GM18861 (cell line): ENCODE results near the gene TULP3.

Experiments
- ATAC-seq: cut with Tn5 transposase; IDR thresholded peaks from one replicate; pipeline ENCODE4 v1.9.1; 2021; ENCODE audit not compliant: unreplicated experiment

Gene TULP3

GRCh38 chr12:2963760-2964292 lies 73.1 kb downstream of the TULP3 start:
- no peak for ATAC-seq

- ATAC-seq = no peak
Observed at GRCh38 chr12:2967651-2968050, 77.0 kb downstream of the TULP3 start.

DNA sequence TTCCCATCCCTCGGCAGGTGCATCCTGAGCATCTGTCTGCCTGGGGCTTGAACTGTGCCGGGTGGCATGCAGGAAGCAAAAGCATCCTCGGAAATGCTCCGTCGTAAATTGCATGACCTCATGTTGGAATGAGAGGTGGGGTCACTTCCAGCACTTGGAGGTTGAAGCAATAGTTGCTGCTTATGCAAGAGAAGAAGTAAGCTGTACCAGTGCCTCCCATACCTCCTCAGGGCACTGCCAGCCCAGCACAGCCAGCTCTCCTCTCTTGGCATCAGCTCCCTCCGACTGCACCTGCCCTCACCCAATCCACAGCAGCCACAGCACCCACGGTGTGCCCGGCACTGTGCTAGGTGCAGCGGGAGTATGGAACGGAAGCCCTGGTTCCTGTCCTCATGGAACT lies 80.1 kb downstream of the TULP3 start:
- no peak for ATAC-seq

DNA sequence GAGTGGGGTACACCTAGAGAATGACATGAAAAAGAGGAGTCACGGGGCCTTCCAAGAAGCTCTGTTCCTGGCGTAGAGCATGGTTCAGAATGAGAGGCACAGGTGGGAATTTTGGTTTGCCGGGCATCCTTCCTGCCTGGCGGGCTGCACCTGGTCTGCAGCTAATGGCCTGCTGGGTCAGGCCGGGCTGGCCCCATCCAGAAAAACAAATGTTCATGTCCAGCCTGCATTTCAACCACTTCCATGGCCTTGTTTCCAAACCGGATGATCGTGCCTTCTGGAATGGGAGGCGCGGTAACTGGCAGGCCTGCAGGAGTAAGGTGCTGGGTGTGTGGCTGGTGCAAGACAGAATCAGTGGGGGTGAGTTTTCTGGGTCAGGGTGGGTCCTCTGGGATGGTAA lies 82.9 kb downstream of the TULP3 start:
- ATAC-seq = no peak

GRCh38 chr12:2974560-2974971 lies 83.9 kb downstream of the TULP3 start:
- ATAC-seq = no peak

GRCh38 chr12:2976581-2976996 lies 85.9 kb downstream of the TULP3 start:
- ATAC-seq = no peak

- no peak for ATAC-seq
Observed at GRCh38 chr12:2977776-2978175, 87.1 kb downstream of the TULP3 start.

- ATAC-seq = no peak
Observed at GRCh38 chr12:2979806-2980205, 89.1 kb downstream of the TULP3 start.

DNA sequence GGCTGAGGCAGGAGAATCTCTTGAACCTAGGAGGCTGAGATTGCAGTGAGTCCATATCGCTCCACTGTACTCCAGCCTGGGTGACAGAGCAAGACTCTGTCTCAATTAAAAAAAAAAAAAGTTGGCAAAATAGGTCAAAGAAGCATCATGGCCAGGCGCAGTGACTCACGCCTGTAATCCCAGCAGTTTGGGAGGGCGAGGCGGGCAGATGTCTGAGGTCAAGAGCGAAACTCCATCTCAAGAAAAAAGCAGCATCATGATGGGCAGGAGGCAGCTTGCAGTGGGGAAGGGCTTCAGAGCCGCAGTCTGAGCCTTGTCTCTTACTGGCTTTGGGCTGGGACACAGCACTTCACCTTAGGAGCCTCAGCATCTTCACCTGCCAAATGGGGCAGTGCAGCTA lies 89.9 kb downstream of the TULP3 start:
- ATAC-seq = no peak

DNA sequence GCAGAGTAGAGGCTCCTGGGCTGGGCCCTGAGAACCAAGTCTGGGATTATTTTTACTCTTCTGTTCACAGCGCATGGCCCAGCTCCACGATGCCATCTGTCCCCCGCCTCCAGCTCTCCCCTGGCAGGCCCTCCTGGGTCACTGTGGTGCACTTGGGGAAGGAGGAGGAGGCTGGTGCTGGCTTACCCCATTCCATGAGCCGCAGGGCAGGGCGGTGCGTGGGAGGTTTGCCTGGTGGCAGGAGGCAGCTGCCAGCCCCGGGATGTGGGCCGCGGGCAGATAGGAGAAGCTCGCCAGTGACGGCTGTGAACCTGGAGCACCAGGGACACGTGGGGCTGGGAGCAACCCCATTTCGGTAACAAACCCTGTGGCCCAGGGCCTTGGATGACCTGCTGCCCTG lies 91.7 kb downstream of the TULP3 start:
- no peak for ATAC-seq

DNA sequence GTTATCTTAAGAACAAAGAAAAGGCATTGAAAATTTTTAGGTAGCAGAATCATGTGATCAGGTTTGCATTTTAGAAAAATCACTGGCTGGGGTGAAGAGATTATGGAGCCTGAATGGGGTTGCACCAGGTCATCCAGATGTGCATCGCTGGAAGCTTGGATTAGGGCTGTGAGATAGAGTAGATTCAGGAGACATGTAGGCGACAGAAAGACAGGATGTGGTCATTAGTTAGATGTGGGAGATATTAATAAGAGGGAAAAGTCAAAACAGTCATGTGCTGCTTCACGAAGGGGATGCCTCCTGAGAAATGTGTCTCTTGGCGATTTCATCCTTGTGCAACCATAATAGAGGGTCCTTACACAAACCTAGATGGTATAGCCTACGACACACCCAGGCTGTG lies 93.6 kb downstream of the TULP3 start:
- no peak for ATAC-seq

- ATAC-seq = no peak
Observed at GRCh38 chr12:2984698-2985097, 94.0 kb downstream of the TULP3 start.

- no peak for ATAC-seq
Observed at GRCh38 chr12:2986876-2987275, 96.2 kb downstream of the TULP3 start.

GRCh38 chr12:2988494-2988893 lies 97.8 kb downstream of the TULP3 start:
- ATAC-seq = no peak
